GM10266 (cell line): ENCODE data around the gene SPATS2.
A peak's percentile ranks its signal among the peaks of the same experiment; 100 is the strongest.

Experiments used
- DNase-seq: peaks from one replicate; pipeline ENCODE4 v3.0.0; 2012; ENCODE audit errors: extremely low spot score
- TF ChIP-seq, protein P1 (sequence below): IDR thresholded peaks from 2 replicates; pipeline ENCODE4 v1.5.1; 2012; ENCODE audit warnings: mild to moderate bottlenecking, low read depth; ENCODE audit not compliant: control insufficient read depth, insufficient read depth; ENCODE audit errors: missing control alignments

Gene SPATS2

DNA sequence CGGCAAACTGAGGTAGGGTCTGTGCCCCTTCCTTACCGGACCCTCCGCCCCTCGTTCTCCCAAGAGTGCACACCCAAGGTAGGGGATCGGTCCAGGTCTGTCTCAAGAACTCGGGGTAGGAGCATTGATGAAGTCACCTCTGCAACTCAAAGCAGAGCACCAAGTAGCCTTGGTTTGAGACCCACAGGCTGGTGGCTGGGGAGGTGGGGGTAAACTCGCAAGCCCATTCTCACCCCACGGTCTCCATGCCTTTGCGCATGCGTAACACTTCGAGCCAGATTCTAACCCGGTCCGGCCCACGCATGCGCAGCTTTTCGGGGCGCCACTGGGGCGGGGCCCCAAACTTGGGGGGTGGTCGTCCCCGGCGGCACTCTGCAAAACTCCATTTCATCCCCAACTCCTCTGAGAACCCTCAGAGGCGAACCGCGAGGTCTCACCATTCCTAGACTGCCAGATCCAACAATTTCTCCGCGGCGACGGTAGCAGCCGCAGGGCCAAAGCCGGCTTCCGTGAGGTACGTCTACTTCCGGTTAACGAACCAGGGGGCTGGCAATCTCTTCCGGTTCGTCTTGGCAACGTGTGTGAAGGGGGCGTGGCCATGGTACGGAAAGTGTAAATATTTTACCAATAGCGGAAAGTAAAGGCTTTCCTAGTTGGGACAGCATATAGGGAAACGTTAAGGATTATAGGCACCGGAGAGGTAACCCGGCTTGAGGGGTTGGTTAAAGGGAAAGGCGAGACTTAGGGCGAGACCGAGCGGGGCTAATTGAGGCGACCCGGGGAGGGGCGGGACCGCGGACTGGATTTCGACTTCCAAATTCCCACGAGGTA lies 200.6 kb downstream of the SPATS2 start, which contains the start of gene MCRS1:
Gene MCRS1 (minus strand): TSS at position 532 of the 831 bp plus-strand sequence. CDS start 1,411 bp downstream, outside the sequence.
- peak; percentile 95 for DNase-seq
- TF ChIP-seq, protein P1, sequence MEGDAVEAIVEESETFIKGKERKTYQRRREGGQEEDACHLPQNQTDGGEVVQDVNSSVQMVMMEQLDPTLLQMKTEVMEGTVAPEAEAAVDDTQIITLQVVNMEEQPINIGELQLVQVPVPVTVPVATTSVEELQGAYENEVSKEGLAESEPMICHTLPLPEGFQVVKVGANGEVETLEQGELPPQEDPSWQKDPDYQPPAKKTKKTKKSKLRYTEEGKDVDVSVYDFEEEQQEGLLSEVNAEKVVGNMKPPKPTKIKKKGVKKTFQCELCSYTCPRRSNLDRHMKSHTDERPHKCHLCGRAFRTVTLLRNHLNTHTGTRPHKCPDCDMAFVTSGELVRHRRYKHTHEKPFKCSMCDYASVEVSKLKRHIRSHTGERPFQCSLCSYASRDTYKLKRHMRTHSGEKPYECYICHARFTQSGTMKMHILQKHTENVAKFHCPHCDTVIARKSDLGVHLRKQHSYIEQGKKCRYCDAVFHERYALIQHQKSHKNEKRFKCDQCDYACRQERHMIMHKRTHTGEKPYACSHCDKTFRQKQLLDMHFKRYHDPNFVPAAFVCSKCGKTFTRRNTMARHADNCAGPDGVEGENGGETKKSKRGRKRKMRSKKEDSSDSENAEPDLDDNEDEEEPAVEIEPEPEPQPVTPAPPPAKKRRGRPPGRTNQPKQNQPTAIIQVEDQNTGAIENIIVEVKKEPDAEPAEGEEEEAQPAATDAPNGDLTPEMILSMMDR = no peak

DNA sequence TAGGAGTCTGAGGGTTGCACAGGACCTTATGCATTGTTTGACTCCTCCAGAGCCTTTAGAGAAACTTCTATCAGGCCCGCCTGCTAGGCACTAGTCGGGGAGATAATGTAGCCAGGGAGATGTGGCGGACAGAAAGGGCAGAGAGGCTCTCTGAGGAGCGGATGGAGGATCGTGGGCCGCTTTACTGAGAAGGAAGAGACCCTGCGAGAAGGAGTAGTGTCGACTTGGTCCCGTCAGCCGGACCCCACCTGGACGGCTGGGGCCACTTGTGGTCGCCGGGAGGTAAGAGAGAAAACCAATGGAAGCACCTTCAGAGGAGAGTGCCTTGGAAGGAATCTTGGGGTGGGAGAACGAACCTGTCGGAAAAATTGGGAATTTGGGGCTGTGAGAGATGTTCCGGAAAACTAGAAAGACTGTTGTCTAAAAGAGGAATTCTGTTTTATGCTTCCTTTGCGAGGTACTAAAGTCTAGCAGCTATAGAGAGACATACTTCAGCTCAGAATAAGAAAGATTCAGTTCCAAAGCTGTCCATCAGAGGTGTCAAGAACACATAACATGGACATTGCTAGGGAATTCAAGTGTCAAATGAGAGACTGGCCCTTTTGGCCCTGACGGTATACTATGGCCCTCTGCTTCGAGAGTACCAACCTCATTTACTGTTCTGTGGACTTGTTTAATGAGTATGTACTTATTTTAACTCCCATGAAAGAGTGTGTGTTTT lies 201.3 kb downstream of the SPATS2 start:
- TF ChIP-seq, protein P1 = no peak
- DNase-seq = no peak
